OCI-LY7 (cell line): ENCODE data around the gene OSCP1. TPM values are rescaled to one million over a fixed set of nuclear protein-coding genes. Genes with fewer than 3 reads are reported as not detected.

ENCODE experiments used
- BruUV-seq: library from RNA; stranded (reverse); fragments of 400-500 nt; replicated peaks from 2 replicates; lab custom pipeline; 2021; lab: Mats Ljungman, UMichigan
- CTCF ChIA-PET: fragments of 300-600 bp; sonication (Branson Sonifier 250); formaldehyde crosslinking; loops from one replicate; lab custom pipeline; 2022; ENCODE audit warnings: antibody characterized with exemption; ENCODE audit not compliant: unreplicated experiment; lab: Charles Lee
- POLR2A ChIA-PET: fragments of 300-600 bp; sonication (Branson Sonifier 250); formaldehyde crosslinking; loops from one replicate; lab custom pipeline; 2022; ENCODE audit warnings: antibody characterized with exemption; lab: Charles Lee
- DNase-seq: peaks from one replicate; pipeline ENCODE4 v3.0.0-alpha.2; 2015; ENCODE audit warnings: low spot score
- H2AFZ ChIP-seq: fragments of 200-600 bp; sonication (generic), shearing (Covaris generic); 2 replicates; pipeline ENCODE4 v1.6.1; 2014; ENCODE audit warnings: mild to moderate bottlenecking, antibody characterized with exemption, low read length, moderate library complexity
- H3K27ac ChIP-seq: fragments of 200-600 bp; sonication (generic); 2 replicates; pipeline ENCODE4 v1.5.1; 2014; ENCODE audit warnings: mixed run types, low read depth, mild to moderate bottlenecking, moderate library complexity, low read length, inconsistent platforms; ENCODE audit not compliant: poor library complexity, severe bottlenecking
- H3K36me3 ChIP-seq: fragments of 200-600 bp; sonication (generic); 2 replicates; pipeline ENCODE4 v1.6.1; 2014; ENCODE audit warnings: mild to moderate bottlenecking, antibody characterized with exemption, low read length, moderate library complexity, mixed read lengths; ENCODE audit not compliant: insufficient read depth
- H3K4me1 ChIP-seq: fragments of 200-600 bp; sonication (generic); 2 replicates; pipeline ENCODE4 v1.5.1; 2014; ENCODE audit warnings: mild to moderate bottlenecking, low read length; ENCODE audit not compliant: insufficient read depth, poor library complexity, severe bottlenecking
- H3K4me2 ChIP-seq: fragments of 200-600 bp; sonication (generic); 2 replicates; pipeline ENCODE4 v1.6.1; 2014; ENCODE audit warnings: mild to moderate bottlenecking, low read length
- H3K4me3 ChIP-seq: fragments of 200-600 bp; sonication (generic); 2 replicates; pipeline ENCODE4 v1.5.1; 2014; ENCODE audit warnings: mild to moderate bottlenecking, low read depth, low read length; ENCODE audit not compliant: poor library complexity, severe bottlenecking
- H3K79me2 ChIP-seq: fragments of 200-600 bp; sonication (generic); 2 replicates; pipeline ENCODE4 v1.6.1; 2016; ENCODE audit warnings: low read depth, mild to moderate bottlenecking, low read length, moderate library complexity, mixed read lengths; ENCODE audit not compliant: insufficient read depth
- H3K9me2 ChIP-seq: fragments of 200-600 bp; sonication (generic); 2 replicates; pipeline ENCODE4 v1.6.1; 2016; ENCODE audit warnings: mild to moderate bottlenecking, low read length, mixed read lengths; ENCODE audit not compliant: insufficient read depth
- H3K9me3 ChIP-seq: fragments of 200-600 bp; sonication (generic); 2 replicates; pipeline ENCODE4 v1.6.1; 2014; ENCODE audit warnings: mild to moderate bottlenecking, mixed run types, low read length, mixed read lengths
- H4K20me1 ChIP-seq: fragments of 200-600 bp; sonication (generic); 2 replicates; pipeline ENCODE4 v1.6.1; 2014; ENCODE audit warnings: mild to moderate bottlenecking, antibody characterized with exemption, low read length, moderate library complexity, mixed read lengths; ENCODE audit not compliant: insufficient read depth
- CTCF ChIP-seq: fragments of 200-600 bp; sonication (generic); conservative IDR thresholded peaks from 2 replicates; pipeline ENCODE4 v1.5.1; 2014; ENCODE audit warnings: mild to moderate bottlenecking, antibody characterized with exemption, low read length, moderate library complexity, mixed read lengths
- EZH2phosphoT487 ChIP-seq: fragments of 200-600 bp; sonication (generic); IDR thresholded peaks from 2 replicates; pipeline ENCODE4 v1.6.1; 2018; ENCODE audit warnings: low read depth, borderline replicate concordance, mild to moderate bottlenecking, mixed run types, antibody characterized with exemption, low read length, moderate library complexity, mixed read lengths
- intact Hi-C: fragments of 100-400 bp; cut with micrococcal nuclease; formaldehyde crosslinking; loops from one replicate; pipeline ENCODE4 v1.10.0; 2022; ENCODE audit not compliant: unreplicated experiment
- total RNA-seq, 2 experiments: library from RNA; depleted of rRNA in 1 of 2; stranded (reverse); fragments of >200 nt in 1 of 2; shearing (Covaris generic) in 1 of 2; gene quantifications; 2 replicates each; pipeline ENCODE4 v1.2.3, GENCODE V29; 2014 to 2022

OSCP1 gene
- total RNA-seq, 2 experiments from 2014 or later: 0.82 to 3.5 TPM

GRCh38 chr1:36417931-36418330 lies 32.3 kb downstream of the OSCP1 start:
- no peak for TF ChIP-seq CTCF
- no peak for TF ChIP-seq EZH2phosphoT487
- intact Hi-C loops: no loop called here
- CTCF ChIA-PET: no interaction called here

GRCh38 chr1:36415661-36416326 lies 34.5 kb downstream of the OSCP1 start:
- no peaks in the 10 kb centered on the region for H4K20me1 ChIP-seq
- no peak for DNase-seq
- no peak overlapping the region for H3K4me2 ChIP-seq
- no peak overlapping the region for H3K4me3 ChIP-seq
- no peak overlapping the region for H3K27ac ChIP-seq
- no peaks in the 10 kb centered on the region for H3K9me2 ChIP-seq
- peaks cover 17% of the 10 kb centered on the region for H3K9me3 ChIP-seq
- H3K79me2 ChIP-seq: no peaks in the 10 kb centered on the region
- ChIA-PET POLR2A (no interaction called here), CTCF (no interaction called here)
- BruUV-seq: no TSS peak
- TF ChIP-seq CTCF (no peak), EZH2phosphoT487 (no peak)
- no peaks in the 10 kb centered on the region for H3K36me3 ChIP-seq
- H3K4me1 ChIP-seq: peaks cover 8% of the 10 kb centered on the region
- intact Hi-C loops: no loop called here
- no peak overlapping the region for H2AFZ ChIP-seq

More at GRCh38 chr1:36417931-36418330, 32.3 kb downstream of the OSCP1 start:
- Histone ChIP-seq H3K27ac (no peak overlapping the region), H3K4me2 (no peak overlapping the region), H3K36me3 (no peaks in the 10 kb centered on the region), H3K9me2 (no peaks in the 10 kb centered on the region), H2AFZ (no peak overlapping the region), H3K79me2 (no peaks in the 10 kb centered on the region), H3K4me1 (peaks cover 11% of the 10 kb centered on the region), H3K4me3 (no peak overlapping the region), H3K9me3 (peaks cover 8% of the 10 kb centered on the region; the same call in 1 of the 2 replicates), H4K20me1 (no peaks in the 10 kb centered on the region)
- BruUV-seq: no TSS peak
- DNase-seq: no peak
- POLR2A ChIA-PET: interaction anchor here (2.3 kb wide), 1 partner anchor 29 kb away, joined by 5 read pairs; no protein-coding TSS in a partner anchor

GRCh38 chr1:36414384-36414783 lies 35.9 kb downstream of the OSCP1 start:
- intact Hi-C loops: no loop called here
- H4K20me1 ChIP-seq: no peaks in the 10 kb centered on the region
- POLR2A ChIA-PET: interaction anchor here (1.1 kb wide), 1 partner anchor 16 kb away, joined by 3 read pairs; no protein-coding TSS in a partner anchor

More at GRCh38 chr1:36414384-36414783, 35.9 kb downstream of the OSCP1 start:
- Histone ChIP-seq H3K4me2 (no peak overlapping the region), H3K4me1 (no peaks in the 10 kb centered on the region), H3K9me2 (no peaks in the 10 kb centered on the region), H3K27ac (no peak overlapping the region), H3K79me2 (no peaks in the 10 kb centered on the region), H3K4me3 (no peak overlapping the region), H2AFZ (no peak overlapping the region), H3K36me3 (no peaks in the 10 kb centered on the region), H3K9me3 (peaks cover 17% of the 10 kb centered on the region)
- BruUV-seq: no TSS peak
- CTCF ChIA-PET: no interaction called here
- TF ChIP-seq EZH2phosphoT487 (no peak), CTCF (no peak)
- DNase-seq: no peak
